A673 (cell line): ENCODE measurements around the gene MPRIP.
"Not testable (repeated sequence)": the region's sequence is repeated elsewhere in the genome, so short reads cannot be mapped to it uniquely, and the experiment has no call there.

Experiments used
- CTCF ChIP-seq: fragments of 300-800, 200-600 bp; sonication (generic); conservative IDR thresholded peaks from 2 replicates; pipeline ENCODE4 v1.5.1; 2017; ENCODE audit warnings: low read depth, mild to moderate bottlenecking, antibody characterized with exemption, low read length, moderate library complexity, mixed read lengths
- EZH2 ChIP-seq: fragments of 200-600 bp; sonication (generic); IDR thresholded peaks from 2 replicates; pipeline ENCODE4 v1.6.1; 2017; ENCODE audit warnings: borderline replicate concordance, low read depth, mild to moderate bottlenecking, mixed read lengths, antibody characterized with exemption, low read length; ENCODE audit not compliant: poor library complexity, severe bottlenecking

- not testable (repeated sequence) for TF ChIP-seq CTCF, EZH2
Observed at GRCh38 chr17:17014748-17015124, 27.5 kb upstream of the MPRIP start.
